Muscle of leg (tissue), 11 donors: ENCODE data around the gene A3GALT2. TPM values are rescaled to one million over a fixed set of nuclear protein-coding genes. Genes with fewer than 3 reads are reported as not detected.

Source experiments
- DNase-seq: peaks from one replicate; pipeline ENCODE4 v3.0.0; 2013
- H3K27ac ChIP-seq: one replicate; pipeline ENCODE4 v1.5.1; 2013; ENCODE audit warnings: mild to moderate bottlenecking, low read length, control low read depth
- H3K27me3 ChIP-seq: one replicate; pipeline ENCODE4 v1.6.1; 2013; ENCODE audit warnings: low read length; ENCODE audit not compliant: control insufficient read depth, insufficient read depth
- H3K36me3 ChIP-seq: one replicate; pipeline ENCODE4 v1.6.1; 2013; ENCODE audit warnings: low read length; ENCODE audit not compliant: control insufficient read depth, insufficient read depth
- H3K4me1 ChIP-seq: one replicate; pipeline ENCODE4 v1.6.1; 2013; ENCODE audit warnings: low read length; ENCODE audit not compliant: control insufficient read depth, insufficient read depth
- H3K4me3 ChIP-seq: one replicate; pipeline ENCODE4 v1.5.1; 2013; ENCODE audit warnings: low read length, control low read depth
- H3K9me3 ChIP-seq: replicated peaks from 2 replicates; pipeline ENCODE4 v1.6.1; 2013; ENCODE audit warnings: low read depth, low read length; ENCODE audit not compliant: control insufficient read depth
- WGBS: methylation state at CpG from one replicate; pipeline ENCODE4 v1.1.5; 2013; ENCODE audit warnings: missing lambda C conversion rate; ENCODE audit not compliant: insufficient coverage; 5-methylcytosine and 5-hydroxymethylcytosine counted together
- polyA plus RNA-seq, 8 donors: library from polyadenylated mRNA; unstranded; fragments of 120-200 nt; gene quantifications; one replicate each; pipeline versions ENCODE4 v1.2.1 to v1.2.3, GENCODE V29; 2013; ENCODE audit warnings: inconsistent platforms in 1 of 8, low replicate concordance in 1 of 8; ENCODE audit not compliant: insufficient read length in 8 of 8, insufficient read depth in 1 of 8
- total RNA-seq: library from RNA; stranded (reverse); fragments of 120-200 nt; gene quantifications from one replicate; pipeline ENCODE4 v1.2.4, GENCODE V29; 2013

A3GALT2 gene
- total and polyA plus RNA-seq, 9 donors, result 0.13 to 0.21 TPM; not detected in 7

DNA sequence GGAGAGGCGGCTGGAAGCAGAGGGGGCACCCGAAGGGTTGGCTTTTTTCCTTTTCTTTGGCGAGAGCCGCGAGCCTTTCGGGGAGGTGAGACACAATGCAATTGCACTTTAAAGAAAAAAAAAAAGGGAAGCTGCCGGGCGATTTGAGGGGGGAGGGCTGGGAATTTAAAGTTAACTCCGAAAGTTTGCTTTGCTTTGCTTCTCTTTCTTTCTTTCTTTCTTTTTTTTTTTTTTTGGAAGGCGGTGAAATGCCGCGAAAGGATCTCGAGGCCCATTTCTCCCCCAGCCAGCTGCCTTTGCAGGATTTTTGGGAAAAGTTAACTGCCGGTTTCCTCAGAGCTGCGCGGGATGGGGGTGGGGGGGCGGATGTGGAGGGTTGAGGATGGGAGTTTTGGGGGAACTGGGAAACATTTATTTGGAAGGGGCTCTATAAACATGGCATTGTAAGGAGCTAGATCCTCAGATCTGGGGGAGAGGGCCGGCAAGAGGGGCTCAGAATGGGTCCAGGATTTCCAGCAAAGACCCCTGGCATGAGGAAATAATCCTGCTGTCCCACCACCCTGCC, 63.6 kb downstream of the A3GALT2 start:
- 0% methylated on average over 6 of the region's 18 CpGs for WGBS
- Histone ChIP-seq H3K4me3 (peak overlapping the region; percentile 89), H3K27ac (peak overlapping the region; percentile 83), H3K27me3 (no peaks in the 10 kb centered on the region), H3K4me1 (peaks cover 32% of the 10 kb centered on the region), H3K36me3 (peaks cover 4% of the 10 kb centered on the region), H3K9me3 (no peaks in the 10 kb centered on the region)
- no peak for DNase-seq

Other genes with a start within 250 kb of the A3GALT2 start
- gene AZIN2, start 239.9 kb downstream of the A3GALT2 start, total RNA-seq, result 5.3 TPM
- gene AZIN2, start 239.9 kb downstream of the A3GALT2 start, polyA plus RNA-seq, result 1 to 10 TPM; 3.8 to 6.4 (median 5.7) TPM
- 3.0 TPM for gene TRIM62, start 139.1 kb downstream of the A3GALT2 start, total RNA-seq
- gene TRIM62, start 139.1 kb downstream of the A3GALT2 start, polyA plus RNA-seq, result 1 to 10 TPM; 5.1 to 7.9 (median 6.7) TPM
- gene ZNF362, start 64.6 kb downstream of the A3GALT2 start, total RNA-seq, result 16.1 TPM
- 10 to 100 TPM; 29.2 to 44.1 (median 37.4) TPM for gene ZNF362, start 64.6 kb downstream of the A3GALT2 start, polyA plus RNA-seq
- gene PHC2, start 110.0 kb upstream of the A3GALT2 start, total RNA-seq, result 53.1 TPM
- 10 to 100 TPM; 63.0 to 77.9 (median 69.5) TPM for gene PHC2, start 110.0 kb upstream of the A3GALT2 start, polyA plus RNA-seq
- gene ZSCAN20, start 151.5 kb upstream of the A3GALT2 start, total RNA-seq, result 5.9 TPM
- gene ZSCAN20, start 151.5 kb upstream of the A3GALT2 start, polyA plus RNA-seq, result 1 to 10 TPM; 1.5 to 3.1 (median 2.7) TPM